DMS153 (cell line): ENCODE results near the gene CACNA2D1.
A peak's percentile ranks its signal among the peaks of the same experiment; 100 is the strongest.
"Not testable (repeated sequence)": the region's sequence is repeated elsewhere in the genome, so short reads cannot be mapped to it uniquely, and the experiment has no call there.

Experiments used
- DNase-seq: peaks from one replicate; lab custom pipeline; 2025; lab: John Stamatoyannopoulos, UW

The CACNA2D1 gene

DNA sequence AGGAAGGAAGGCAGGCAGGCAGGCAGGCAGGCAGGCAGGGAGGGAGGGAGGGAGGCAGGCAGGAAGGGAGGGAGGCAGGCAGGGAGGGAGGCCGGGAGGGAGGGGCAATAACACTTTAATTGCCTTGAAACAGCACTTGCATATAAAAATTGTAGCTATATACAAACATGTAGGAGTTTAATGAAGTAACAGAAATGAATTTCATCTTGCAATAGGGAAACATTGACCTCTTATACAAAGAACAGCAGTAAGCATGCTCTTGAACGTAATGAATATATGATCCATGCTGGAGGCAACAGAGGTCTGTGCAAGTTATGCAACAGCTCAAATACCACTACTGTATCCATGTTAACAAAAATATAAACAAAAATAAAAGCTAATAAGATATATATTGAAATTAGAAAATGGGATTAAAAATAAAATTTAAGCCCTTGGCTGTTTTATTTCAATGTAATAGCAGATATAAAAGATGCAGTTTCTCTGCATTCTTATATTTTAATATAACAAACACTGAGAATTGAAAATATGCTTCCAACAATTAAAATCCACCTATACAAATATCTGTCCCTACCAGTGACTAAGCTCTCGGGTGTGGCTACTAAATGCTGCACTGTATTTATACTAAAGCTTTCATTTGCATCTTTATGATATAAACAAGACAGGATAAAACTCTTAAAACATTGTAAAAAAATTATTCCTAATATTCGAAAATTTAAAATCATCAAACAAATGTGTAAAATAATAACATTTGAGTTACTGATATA lies 50.3 kb downstream of the CACNA2D1 start:
- no peak for DNase-seq

DNA sequence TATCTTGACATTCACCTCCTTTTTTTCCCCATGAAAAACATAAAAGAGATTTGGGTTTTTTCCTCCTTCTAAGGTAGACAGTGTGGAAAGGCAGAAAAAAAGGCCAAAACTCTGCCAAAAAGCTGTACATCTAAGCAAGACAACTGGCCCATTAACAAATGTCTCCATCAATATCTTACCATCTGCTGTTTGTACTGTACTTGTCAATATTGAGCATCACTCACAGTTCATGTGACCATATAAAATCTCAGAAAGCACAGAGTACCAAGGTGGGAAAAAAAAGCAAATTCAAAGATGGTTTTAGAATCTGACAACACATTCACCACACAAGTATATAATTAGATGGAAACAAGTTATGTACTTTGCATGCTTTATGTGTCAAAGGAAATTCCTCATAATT lies 52.6 kb downstream of the CACNA2D1 start:
- DNase-seq, result no peak

DNA sequence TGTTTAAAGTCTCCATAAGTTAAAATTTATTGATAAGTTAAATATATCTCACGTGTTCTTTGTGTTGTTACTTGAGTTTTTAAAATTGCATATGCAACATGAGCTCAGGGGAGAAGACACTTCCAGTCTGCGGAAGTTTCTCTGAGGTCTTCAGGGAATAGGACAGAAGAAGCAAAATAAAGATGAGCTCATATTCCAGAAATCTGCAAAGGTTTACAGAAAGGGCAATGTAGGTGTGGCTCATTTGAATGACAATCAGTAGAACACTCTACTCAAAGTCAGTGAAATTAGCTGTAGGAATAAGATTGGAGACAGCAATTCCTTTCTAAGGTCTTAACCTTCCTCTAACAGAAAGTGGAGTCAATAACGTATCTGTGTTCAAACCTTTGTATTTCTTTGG lies 53.7 kb downstream of the CACNA2D1 start:
- DNase-seq, result no peak

DNA sequence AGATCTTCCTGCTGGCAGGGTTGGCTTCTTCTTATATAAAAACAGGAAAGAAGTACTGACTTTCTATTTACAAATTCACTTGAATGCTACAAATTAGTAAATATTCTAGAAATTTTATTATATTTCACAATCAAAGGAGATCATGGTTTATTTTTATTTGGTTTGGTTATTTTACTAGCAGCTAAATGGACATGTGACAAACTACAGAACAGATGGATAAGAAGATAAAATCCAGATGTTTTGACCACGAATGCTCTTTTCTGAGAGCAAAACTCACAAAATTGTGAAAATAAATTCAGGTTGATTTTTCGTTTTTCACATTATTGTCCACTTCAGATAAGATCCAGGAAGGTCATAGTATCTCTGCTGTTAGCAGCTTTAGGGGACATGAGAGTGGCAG lies 55.4 kb downstream of the CACNA2D1 start:
- DNase-seq, result no peak

GRCh38 chr7:82386571-82386970 lies 57.0 kb downstream of the CACNA2D1 start:
- not testable (repeated sequence) for DNase-seq

DNA sequence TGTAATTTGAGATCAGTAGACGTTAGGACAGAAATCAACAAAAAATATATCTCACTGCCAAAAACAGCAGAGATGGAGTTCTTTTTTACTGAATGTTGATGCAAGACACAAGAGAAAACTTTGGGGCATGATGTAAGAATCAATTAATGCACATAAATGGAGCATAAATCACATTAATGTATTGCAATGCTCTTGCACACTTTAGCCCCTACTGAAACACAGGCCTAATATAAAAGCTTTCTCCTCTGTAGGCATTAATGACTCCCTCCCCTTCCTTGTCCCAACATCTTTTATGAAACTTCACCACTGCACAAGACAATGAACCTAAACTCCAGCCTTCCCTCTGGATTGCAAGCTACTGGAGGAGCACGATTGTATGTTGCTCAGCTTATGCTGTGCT lies 58.8 kb downstream of the CACNA2D1 start:
- DNase-seq, result no peak

DNA sequence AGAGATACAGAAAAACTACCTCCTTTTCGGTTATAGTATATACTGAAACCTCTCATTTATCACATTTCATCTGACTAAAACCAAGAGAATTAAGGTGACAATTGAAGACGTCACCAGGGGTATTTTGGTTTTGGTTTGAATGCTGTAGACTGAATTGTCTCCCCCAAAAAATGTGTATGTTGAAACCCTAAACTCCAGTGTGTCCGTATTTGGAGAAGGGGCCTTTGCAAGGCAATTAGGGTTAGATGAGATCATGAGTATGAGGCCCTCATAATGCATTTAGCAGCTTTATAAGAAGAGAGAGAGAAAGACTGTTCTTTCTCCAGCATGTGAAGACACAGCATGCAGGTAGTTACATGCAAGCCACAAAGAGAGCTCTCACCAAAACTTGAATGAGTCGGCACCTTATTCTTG lies 59.5 kb downstream of the CACNA2D1 start:
- DNase-seq, result no peak

DNA sequence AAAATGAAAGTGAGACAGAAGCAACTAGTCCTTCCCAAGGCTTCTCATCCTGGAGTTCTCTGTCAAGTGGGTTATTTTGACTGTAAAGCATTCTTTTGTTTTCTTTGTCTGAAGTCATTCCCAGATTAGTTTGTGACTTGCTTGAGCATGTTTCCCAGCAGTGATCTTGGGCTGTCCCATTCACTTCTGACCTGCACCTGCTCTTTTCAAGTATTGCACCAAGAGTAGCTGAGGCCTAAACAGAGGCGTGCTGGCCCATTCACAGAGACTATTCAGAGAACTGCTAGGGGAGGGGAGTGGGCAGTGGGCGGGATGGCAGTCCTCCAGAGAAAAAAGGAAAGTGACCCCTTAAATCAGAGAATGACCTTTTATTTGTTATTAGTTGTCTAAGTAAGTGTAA lies 61.3 kb downstream of the CACNA2D1 start:
- DNase-seq, result no peak

DNA sequence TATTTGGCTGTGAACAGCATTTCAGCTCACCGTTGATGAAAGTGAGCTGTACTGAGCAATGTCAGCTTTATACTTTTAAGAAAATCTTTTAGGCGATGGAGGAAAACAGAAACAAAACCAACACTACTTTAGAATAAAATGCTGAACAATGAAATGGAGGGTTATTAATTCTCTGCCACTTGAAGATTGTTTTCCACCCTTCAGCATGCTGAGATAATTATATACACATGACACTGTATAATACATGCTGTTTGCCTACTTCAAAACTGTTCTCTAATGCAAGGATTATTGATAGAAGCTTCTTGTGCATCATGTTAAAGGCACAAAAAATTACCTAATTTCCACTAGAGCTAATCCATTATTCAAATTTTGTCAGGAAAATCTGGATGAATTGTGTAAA lies 66.8 kb downstream of the CACNA2D1 start:
- DNase-seq, result peak; percentile 8

DNA sequence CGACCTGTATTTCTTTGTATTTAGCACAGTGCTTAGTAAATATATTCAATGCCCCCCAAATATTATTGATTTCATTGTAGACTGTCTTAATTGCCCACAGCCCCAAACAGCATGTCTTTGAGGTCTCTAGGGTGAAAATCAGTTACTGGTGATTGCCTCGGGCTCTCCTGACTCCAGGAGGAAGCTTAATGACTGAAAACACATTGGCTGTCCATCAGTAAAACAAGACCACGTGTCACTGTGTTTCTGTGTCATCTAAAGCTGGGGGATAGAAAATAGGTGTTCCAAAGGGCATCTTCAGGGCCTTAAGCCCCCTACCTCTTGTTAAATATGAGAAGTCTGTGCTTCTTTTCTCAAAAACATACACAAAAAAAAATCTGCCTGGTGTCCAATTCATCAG lies 67.9 kb downstream of the CACNA2D1 start:
- DNase-seq, result peak; percentile 61

- no peak for DNase-seq
Measured at GRCh38 chr7:82375129-82375528, 68.4 kb downstream of the CACNA2D1 start.

GRCh38 chr7:82373926-82374635 lies 69.5 kb downstream of the CACNA2D1 start:
- DNase-seq, result peak; percentile 45

GRCh38 chr7:82364671-82365070 lies 78.9 kb downstream of the CACNA2D1 start:
- DNase-seq, result no peak

- no peak for DNase-seq
Measured at GRCh38 chr7:82364048-82364447, 79.5 kb downstream of the CACNA2D1 start.

DNA sequence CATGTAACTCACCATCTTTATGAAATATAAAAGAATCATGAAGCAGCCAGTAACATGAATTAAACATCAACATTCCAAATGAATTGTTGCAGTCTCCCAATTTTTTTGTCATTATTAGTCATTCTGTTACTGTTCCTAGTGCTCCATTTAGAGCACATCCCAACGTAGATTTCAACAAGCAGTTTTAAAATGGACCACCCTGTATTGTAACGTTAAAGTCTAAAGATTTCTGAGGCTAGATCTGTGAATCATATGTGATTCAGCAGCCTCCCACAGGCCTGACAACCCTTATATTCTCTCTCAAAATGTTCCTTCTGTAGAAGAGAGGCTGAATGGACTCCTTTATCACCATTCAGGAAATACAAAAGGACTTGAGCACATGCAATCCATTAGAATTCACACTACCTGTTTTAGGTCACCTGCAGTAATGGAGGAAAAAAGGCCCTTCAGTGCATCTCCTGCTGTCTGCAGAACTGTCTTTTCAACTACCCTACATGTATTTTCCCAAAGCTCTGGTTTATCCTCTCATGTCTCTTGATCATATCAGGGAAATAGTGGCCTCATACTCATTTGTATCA lies 81.4 kb downstream of the CACNA2D1 start:
- DNase-seq, result no peak

- no peak for DNase-seq
Measured at GRCh38 chr7:82360591-82361368, 82.8 kb downstream of the CACNA2D1 start.

- no peak for DNase-seq
Measured at GRCh38 chr7:82359426-82359825, 84.2 kb downstream of the CACNA2D1 start.

DNA sequence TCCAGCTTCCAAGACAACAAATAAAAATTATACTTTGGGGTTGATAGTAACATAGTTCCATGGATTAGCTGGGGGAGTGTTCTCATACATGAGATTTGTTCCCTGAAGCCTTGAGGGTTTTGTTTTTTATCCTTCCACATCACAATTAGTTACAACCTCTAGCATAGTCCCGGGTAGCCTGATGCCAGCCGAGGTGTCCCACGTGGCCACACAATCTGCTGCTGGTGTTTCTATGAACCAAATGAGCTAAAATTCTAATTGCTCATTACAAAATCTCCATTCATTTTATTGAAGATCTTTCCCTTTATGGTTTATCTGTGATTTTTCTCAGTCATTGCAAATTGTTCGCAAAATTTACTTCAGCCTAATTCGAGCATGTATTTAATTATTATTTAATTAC lies 84.7 kb downstream of the CACNA2D1 start:
- no peak for DNase-seq

DNA sequence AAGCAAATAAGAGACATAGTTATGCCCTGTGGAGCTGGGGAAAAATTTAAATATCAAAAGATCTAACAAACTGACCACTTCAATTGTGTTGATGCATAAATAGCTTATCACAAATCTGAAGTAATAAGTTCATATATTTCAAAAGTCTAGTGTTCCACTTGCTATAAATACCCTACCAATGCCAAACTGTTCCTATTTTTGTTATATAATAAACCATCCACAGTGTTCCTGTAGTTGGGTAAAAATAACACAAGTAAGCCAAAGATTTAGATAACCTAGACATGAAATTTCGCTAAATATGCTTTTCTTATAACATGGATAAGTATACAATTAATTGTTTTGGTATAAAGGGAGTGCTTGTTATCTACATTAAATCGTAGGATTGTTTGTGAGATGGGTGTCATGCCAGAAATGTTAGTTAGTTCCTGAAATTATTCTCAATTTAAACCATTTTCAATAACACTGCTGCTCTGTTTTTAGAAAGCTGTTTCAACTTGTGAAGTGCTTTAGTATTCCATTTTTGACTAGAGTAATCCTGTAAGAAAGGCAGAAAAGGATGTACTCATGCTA lies 85.5 kb downstream of the CACNA2D1 start:
- no peak for DNase-seq

- no peak for DNase-seq
Measured at GRCh38 chr7:82348251-82348650, 95.3 kb downstream of the CACNA2D1 start.

DNA sequence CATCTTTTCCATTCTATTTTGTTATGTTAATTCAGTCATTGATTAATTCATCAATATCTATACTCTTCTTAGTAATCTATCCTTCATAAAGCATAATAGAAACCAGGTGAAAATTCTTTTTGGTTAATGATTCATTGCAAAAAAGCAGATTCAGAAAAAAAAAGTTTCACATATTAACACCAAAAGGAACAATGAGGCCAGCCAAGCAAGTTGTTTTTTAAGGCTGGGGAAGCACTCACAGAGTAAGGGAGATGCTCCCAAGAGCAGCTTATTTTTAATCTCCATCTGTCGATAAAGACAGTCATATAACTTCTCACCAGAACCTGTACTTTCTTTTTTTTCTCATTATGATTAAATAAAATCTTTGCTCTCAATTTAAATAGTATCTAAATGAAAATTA lies 95.8 kb downstream of the CACNA2D1 start:
- DNase-seq, result no peak

GRCh38 chr7:82345886-82346285 lies 97.7 kb downstream of the CACNA2D1 start:
- DNase-seq, result no peak
